PC-3 (cell line): ENCODE data around the gene PRDM12.

Experiments
- CTCF ChIP-seq: fragments of 300-600 bp; sonication (generic); conservative IDR thresholded peaks from 2 replicates; pipeline ENCODE4 v1.5.1; 2017; ENCODE audit warnings: antibody characterized with exemption, low read depth, mild to moderate bottlenecking, low read length
- EZH2phosphoT487 ChIP-seq: fragments of 300-600 bp; sonication (generic); IDR thresholded peaks from 2 replicates; pipeline ENCODE4 v1.6.1; 2018; ENCODE audit warnings: mild to moderate bottlenecking, antibody characterized with exemption, low read length, borderline replicate concordance

DNA sequence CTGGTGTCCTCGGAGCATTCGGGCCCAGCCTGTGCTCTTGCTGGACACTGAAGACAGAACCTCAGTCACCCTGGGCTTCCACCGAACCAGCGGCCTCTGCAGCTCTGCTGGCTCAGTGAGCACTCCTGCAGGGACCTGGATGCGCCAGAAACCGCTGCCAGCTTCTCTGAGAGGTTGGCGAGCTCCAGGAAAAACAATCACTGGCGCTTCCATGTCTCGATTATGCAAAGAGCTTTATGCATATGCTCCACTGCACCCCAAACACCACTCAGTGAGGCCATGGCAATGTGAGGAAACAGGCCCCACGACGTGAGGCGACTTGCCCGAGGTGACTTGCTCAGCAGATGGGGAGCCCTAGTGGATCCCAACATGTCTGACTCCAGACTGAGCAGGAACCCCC is 11.0 kb downstream of the PRDM12 start:
- no peak for TF ChIP-seq CTCF
- TF ChIP-seq EZH2phosphoT487, result no peak
